ENCODE measurements around the gene ZBTB40.

The ZBTB40 gene

GRCh38 chr1:22553991-22554522 lies 102.4 kb downstream of the ZBTB40 start:
- in situ Hi-C loops (cut with MboI; ENCODE audit: low sequenced_read_pairs, unreplicated experiment) = no loop called here
- TF ChIP-seq CTCF (IDR thresholded peaks at IDR 0.05; ENCODE audit: borderline replicate concordance, control extremely low read depth, extremely low read depth, insufficient read depth, missing control alignments) = no peak
- no peak for DNase-seq (ENCODE audit: low spot score)

DNA sequence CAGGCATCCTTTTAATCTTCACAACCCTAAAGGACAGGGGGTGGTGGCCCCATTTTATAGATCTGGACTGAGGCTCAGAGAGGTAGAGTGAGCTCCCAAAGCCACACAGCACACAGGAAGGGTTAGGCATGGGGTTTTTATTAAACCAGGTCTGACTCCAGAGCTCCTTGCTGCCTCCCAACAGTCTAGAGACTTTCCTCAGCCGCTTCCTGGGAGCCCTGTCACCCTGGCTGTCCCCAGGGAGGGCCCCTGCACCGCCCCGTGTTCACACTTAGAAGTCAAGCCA lies 103.7 kb downstream of the ZBTB40 start:
- in situ Hi-C loops (cut with MboI; ENCODE audit: low sequenced_read_pairs, unreplicated experiment) = no loop called here
- TF ChIP-seq CTCF (IDR thresholded peaks at IDR 0.05; ENCODE audit: borderline replicate concordance, control extremely low read depth, extremely low read depth, insufficient read depth, missing control alignments) = no peak
- no peak for DNase-seq (ENCODE audit: low spot score)

DNA sequence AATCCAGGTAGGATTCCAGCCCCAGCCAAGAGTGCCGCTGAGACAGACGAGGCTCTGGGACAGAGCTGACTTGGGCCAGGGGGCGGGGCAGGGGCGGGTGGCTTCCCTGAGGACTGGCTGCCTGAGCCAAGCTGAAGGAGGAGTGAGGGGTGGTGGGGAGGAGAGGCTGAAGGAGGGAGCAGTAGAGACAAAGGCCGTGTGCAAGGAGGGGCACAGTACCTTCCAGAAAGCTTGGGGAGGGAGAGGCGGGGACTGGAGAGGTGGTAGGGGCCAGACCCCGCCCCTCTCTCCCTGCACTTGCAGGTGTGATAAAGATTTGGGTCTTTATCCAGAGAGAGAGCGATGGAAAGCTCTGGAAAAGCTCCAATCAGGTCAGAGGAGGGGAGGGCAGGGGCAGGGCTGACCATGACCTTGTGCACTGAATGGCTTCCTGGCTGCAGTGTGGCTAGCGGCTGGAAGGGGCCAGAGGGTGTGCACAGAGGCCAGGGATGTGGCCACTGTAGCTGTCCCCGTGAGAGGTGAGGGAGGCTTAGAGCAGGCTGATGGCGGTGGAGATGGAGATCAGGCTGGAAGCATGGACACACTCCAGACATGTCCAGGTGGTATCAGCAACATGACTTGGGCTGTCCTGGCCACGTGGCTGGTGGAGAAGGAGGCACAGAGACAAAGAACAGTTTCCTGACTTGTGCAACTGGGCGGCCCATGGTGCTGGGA lies 104.9 kb downstream of the ZBTB40 start:
- TF ChIP-seq CTCF (IDR thresholded peaks at IDR 0.05; ENCODE audit: borderline replicate concordance, control extremely low read depth, extremely low read depth, insufficient read depth, missing control alignments) = no peak
- no peak for DNase-seq (ENCODE audit: low spot score)
- in situ Hi-C loops (cut with MboI; ENCODE audit: low sequenced_read_pairs, unreplicated experiment) = no loop called here

DNA sequence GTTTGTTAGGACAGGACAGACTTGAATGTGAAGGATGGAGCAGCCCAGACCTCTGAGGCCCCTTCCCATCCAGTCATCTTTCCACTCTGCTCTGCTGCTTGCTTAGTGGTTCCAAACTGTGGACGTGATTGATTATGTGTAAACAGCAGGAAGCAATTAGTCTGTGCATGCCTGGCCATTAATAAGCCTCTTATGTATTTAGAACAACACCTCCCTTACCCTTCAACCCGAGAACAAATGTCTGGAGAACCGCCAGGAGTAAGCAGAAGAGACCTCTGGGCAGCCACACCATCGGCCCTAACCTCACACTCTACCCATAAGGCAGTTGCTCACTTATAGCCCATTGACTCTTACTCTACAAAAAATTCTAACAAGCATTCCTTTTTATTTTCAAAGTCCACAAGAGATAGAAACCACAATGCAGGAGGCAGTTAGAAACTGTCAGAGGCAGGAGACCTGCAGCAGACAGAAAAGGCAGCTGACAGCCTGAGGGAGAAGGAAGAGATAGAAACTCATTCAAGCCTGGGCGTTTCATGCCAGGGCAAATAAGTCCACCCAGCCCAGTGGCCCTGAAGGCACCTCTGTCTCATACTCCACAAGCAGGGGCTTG lies 105.8 kb downstream of the ZBTB40 start:
- no peak for DNase-seq (ENCODE audit: low spot score)
- TF ChIP-seq CTCF (IDR thresholded peaks at IDR 0.05; ENCODE audit: borderline replicate concordance, control extremely low read depth, extremely low read depth, insufficient read depth, missing control alignments) = no peak
- in situ Hi-C loops (cut with MboI; ENCODE audit: low sequenced_read_pairs, unreplicated experiment) = no loop called here

DNA sequence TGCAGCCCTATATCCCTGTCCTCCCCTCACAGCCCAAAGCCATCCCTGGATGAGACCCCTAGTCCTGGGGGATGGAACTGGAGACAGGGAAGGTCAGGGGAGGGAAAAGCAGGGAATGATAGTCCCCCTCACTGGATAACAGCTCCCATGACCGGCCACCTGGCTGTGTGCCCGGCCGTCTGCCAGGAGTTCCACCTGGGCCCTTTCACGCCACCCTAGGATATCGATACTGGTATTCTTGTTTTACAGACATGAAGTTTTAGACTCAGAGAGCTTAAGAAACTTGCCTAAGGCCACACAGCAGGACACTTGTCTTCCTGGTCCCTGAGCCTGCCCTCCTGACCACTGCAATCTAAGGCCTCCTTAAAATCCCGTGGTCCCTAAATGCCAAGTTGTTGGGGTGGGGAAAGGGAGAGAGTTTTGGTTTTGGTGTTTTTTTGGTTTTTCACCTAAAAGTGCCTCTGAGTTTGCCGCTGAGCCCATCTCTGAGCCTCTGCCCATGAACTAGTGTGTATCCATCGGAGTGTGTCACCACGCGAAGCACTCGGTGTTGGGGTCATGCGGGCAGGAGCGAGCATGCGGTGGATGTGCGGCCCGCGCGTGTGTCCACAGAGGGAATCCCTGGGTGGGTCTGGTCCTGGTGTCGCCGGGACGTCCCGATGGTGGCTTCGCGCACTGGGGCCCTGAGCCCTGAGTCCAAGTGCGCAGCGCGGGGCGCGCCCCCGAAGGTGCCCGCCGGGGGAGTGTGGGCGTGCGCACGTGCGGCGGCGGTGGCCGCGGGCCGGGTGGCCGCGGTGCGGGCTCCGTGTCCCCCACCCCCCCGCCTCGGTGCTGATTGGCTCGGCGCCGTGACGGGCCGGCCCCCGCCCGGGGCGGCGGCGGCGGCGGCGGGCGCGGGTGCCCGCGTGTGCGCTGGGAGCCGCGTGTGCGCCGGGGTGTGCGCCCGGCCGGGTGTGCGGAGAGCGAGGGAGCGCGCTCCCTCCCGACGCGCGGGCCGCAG lies 111.2 kb downstream of the ZBTB40 start, which contains the start of gene EPHA8:
Gene EPHA8, plus strand, starts transcription at position 906 of the 1,000 bp plus-strand sequence. CDS start 147 bp downstream, outside the sequence.
- no peak for DNase-seq (ENCODE audit: low spot score)
- no peak for TF ChIP-seq CTCF (IDR thresholded peaks at IDR 0.05; ENCODE audit: borderline replicate concordance, control extremely low read depth, extremely low read depth, insufficient read depth, missing control alignments)
- in situ Hi-C loops (cut with MboI; ENCODE audit: low sequenced_read_pairs, unreplicated experiment) = no loop called here

All from GM13976 (cell line).